ENCODE data around the gene CNTNAP5.

CNTNAP5 gene

GRCh38 chr2:124145982-124146381, 120.9 kb downstream of the CNTNAP5 start:
- H3K36me3 ChIP-seq (ENCODE audit: control insufficient read depth, insufficient read depth, low read length): no peaks in the 10 kb centered on the region
- H3K27me3 ChIP-seq (replicated peaks; ENCODE audit: control insufficient read depth, insufficient read depth, low read length, poor library complexity, severe bottlenecking): no peaks in the 10 kb centered on the region
- H3K4me3 ChIP-seq (ENCODE audit: insufficient read depth, low read depth, low read length, poor library complexity, severe bottlenecking): no peak overlapping the region
- no peak overlapping the region for H3K27ac ChIP-seq (ENCODE audit: insufficient read depth, low read length, poor library complexity, severe bottlenecking)
- H3K9me3 ChIP-seq (ENCODE audit: control insufficient read depth, low read length): no peaks in the 10 kb centered on the region
- DNase-seq: no peak
- no peaks in the 10 kb centered on the region for H3K4me1 ChIP-seq (ENCODE audit: control insufficient read depth, insufficient read depth, low read length, poor library complexity, severe bottlenecking)

- no peak for DNase-seq
- H3K27me3 ChIP-seq (replicated peaks; ENCODE audit: control insufficient read depth, insufficient read depth, low read length, poor library complexity, severe bottlenecking): no peaks in the 10 kb centered on the region
- H3K9me3 ChIP-seq (ENCODE audit: control insufficient read depth, low read length): no peaks in the 10 kb centered on the region
- no peaks in the 10 kb centered on the region for H3K4me1 ChIP-seq (ENCODE audit: control insufficient read depth, insufficient read depth, low read length, poor library complexity, severe bottlenecking)
- H3K27ac ChIP-seq (ENCODE audit: insufficient read depth, low read length, poor library complexity, severe bottlenecking): no peak overlapping the region
- H3K4me3 ChIP-seq (ENCODE audit: insufficient read depth, low read depth, low read length, poor library complexity, severe bottlenecking): no peak overlapping the region
- H3K36me3 ChIP-seq (ENCODE audit: control insufficient read depth, insufficient read depth, low read length): no peaks in the 10 kb centered on the region
These were observed 122.5 kb downstream of the CNTNAP5 start for GRCh38 chr2:124147552-124147951.

- Histone ChIP-seq H3K4me1 (ENCODE audit: control insufficient read depth, insufficient read depth, low read length, poor library complexity, severe bottlenecking) (no peaks in the 10 kb centered on the region), H3K9me3 (ENCODE audit: control insufficient read depth, low read length) (no peaks in the 10 kb centered on the region), H3K27ac (ENCODE audit: insufficient read depth, low read length, poor library complexity, severe bottlenecking) (no peak overlapping the region), H3K27me3 (replicated peaks; ENCODE audit: control insufficient read depth, insufficient read depth, low read length, poor library complexity, severe bottlenecking) (no peaks in the 10 kb centered on the region), H3K4me3 (ENCODE audit: insufficient read depth, low read depth, low read length, poor library complexity, severe bottlenecking) (no peak overlapping the region), H3K36me3 (ENCODE audit: control insufficient read depth, insufficient read depth, low read length) (no peaks in the 10 kb centered on the region)
- no peak for DNase-seq
These were observed 124.5 kb downstream of the CNTNAP5 start for GRCh38 chr2:124149571-124149970.

- H3K4me3 ChIP-seq (ENCODE audit: insufficient read depth, low read depth, low read length, poor library complexity, severe bottlenecking): no peak overlapping the region
- no peaks in the 10 kb centered on the region for H3K27me3 ChIP-seq (replicated peaks; ENCODE audit: control insufficient read depth, insufficient read depth, low read length, poor library complexity, severe bottlenecking)
- H3K27ac ChIP-seq (ENCODE audit: insufficient read depth, low read length, poor library complexity, severe bottlenecking): no peak overlapping the region
- H3K36me3 ChIP-seq (ENCODE audit: control insufficient read depth, insufficient read depth, low read length): no peaks in the 10 kb centered on the region
- no peaks in the 10 kb centered on the region for H3K9me3 ChIP-seq (ENCODE audit: control insufficient read depth, low read length)
- DNase-seq: no peak
- H3K4me1 ChIP-seq (ENCODE audit: control insufficient read depth, insufficient read depth, low read length, poor library complexity, severe bottlenecking): no peaks in the 10 kb centered on the region
These were observed 126.6 kb downstream of the CNTNAP5 start for GRCh38 chr2:124151691-124152090.

- DNase-seq: no peak
- Histone ChIP-seq H3K36me3 (ENCODE audit: control insufficient read depth, insufficient read depth, low read length) (no peaks in the 10 kb centered on the region), H3K27ac (ENCODE audit: insufficient read depth, low read length, poor library complexity, severe bottlenecking) (no peak overlapping the region), H3K27me3 (replicated peaks; ENCODE audit: control insufficient read depth, insufficient read depth, low read length, poor library complexity, severe bottlenecking) (no peaks in the 10 kb centered on the region), H3K4me3 (ENCODE audit: insufficient read depth, low read depth, low read length, poor library complexity, severe bottlenecking) (no peak overlapping the region), H3K9me3 (ENCODE audit: control insufficient read depth, low read length) (no peaks in the 10 kb centered on the region), H3K4me1 (ENCODE audit: control insufficient read depth, insufficient read depth, low read length, poor library complexity, severe bottlenecking) (no peaks in the 10 kb centered on the region)
These were observed 128.6 kb downstream of the CNTNAP5 start for GRCh38 chr2:124153713-124154112.

DNA sequence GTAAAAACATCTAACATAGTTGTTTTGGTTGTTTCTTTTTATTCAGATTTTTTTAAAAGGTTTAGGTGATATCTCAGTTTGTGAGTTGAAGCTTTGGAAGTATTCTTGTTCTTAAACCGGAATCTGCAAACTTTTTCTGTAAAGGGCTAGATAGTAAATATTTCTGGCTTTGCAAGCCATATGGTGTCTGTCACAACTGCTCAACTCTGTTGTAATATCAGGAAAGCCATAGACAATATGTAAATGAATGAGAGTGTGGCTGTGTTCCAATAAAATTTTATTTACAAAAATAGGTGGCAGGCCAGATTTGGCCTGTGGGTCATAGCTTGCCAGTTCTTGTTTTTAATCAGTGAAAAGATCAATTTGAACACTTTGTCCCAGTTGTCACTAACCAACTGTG, 134.1 kb downstream of the CNTNAP5 start:
- H3K36me3 ChIP-seq (ENCODE audit: control insufficient read depth, insufficient read depth, low read length): no peaks in the 10 kb centered on the region
- H3K4me3 ChIP-seq (ENCODE audit: insufficient read depth, low read depth, low read length, poor library complexity, severe bottlenecking): no peak overlapping the region
- no peak overlapping the region for H3K27ac ChIP-seq (ENCODE audit: insufficient read depth, low read length, poor library complexity, severe bottlenecking)
- DNase-seq: no peak
- no peaks in the 10 kb centered on the region for H3K9me3 ChIP-seq (ENCODE audit: control insufficient read depth, low read length)
- H3K4me1 ChIP-seq (ENCODE audit: control insufficient read depth, insufficient read depth, low read length, poor library complexity, severe bottlenecking): no peaks in the 10 kb centered on the region
- H3K27me3 ChIP-seq (replicated peaks; ENCODE audit: control insufficient read depth, insufficient read depth, low read length, poor library complexity, severe bottlenecking): no peaks in the 10 kb centered on the region

GRCh38 chr2:124161542-124161941, 136.5 kb downstream of the CNTNAP5 start:
- H3K36me3 ChIP-seq (ENCODE audit: control insufficient read depth, insufficient read depth, low read length): no peaks in the 10 kb centered on the region
- H3K27ac ChIP-seq (ENCODE audit: insufficient read depth, low read length, poor library complexity, severe bottlenecking): no peak overlapping the region
- no peaks in the 10 kb centered on the region for H3K4me1 ChIP-seq (ENCODE audit: control insufficient read depth, insufficient read depth, low read length, poor library complexity, severe bottlenecking)
- no peak for DNase-seq
- H3K27me3 ChIP-seq (replicated peaks; ENCODE audit: control insufficient read depth, insufficient read depth, low read length, poor library complexity, severe bottlenecking): no peaks in the 10 kb centered on the region
- no peak overlapping the region for H3K4me3 ChIP-seq (ENCODE audit: insufficient read depth, low read depth, low read length, poor library complexity, severe bottlenecking)
- no peaks in the 10 kb centered on the region for H3K9me3 ChIP-seq (ENCODE audit: control insufficient read depth, low read length)

- DNase-seq: no peak
- Histone ChIP-seq H3K9me3 (ENCODE audit: control insufficient read depth, low read length) (no peaks in the 10 kb centered on the region), H3K27ac (ENCODE audit: insufficient read depth, low read length, poor library complexity, severe bottlenecking) (no peak overlapping the region), H3K4me3 (ENCODE audit: insufficient read depth, low read depth, low read length, poor library complexity, severe bottlenecking) (no peak overlapping the region), H3K4me1 (ENCODE audit: control insufficient read depth, insufficient read depth, low read length, poor library complexity, severe bottlenecking) (no peaks in the 10 kb centered on the region), H3K36me3 (ENCODE audit: control insufficient read depth, insufficient read depth, low read length) (no peaks in the 10 kb centered on the region), H3K27me3 (replicated peaks; ENCODE audit: control insufficient read depth, insufficient read depth, low read length, poor library complexity, severe bottlenecking) (no peaks in the 10 kb centered on the region)
These were observed 137.2 kb downstream of the CNTNAP5 start for GRCh38 chr2:124162256-124162655.

GRCh38 chr2:124163840-124164239, 138.8 kb downstream of the CNTNAP5 start:
- H3K27me3 ChIP-seq (replicated peaks; ENCODE audit: control insufficient read depth, insufficient read depth, low read length, poor library complexity, severe bottlenecking): no peaks in the 10 kb centered on the region
- DNase-seq: no peak
- H3K4me3 ChIP-seq (ENCODE audit: insufficient read depth, low read depth, low read length, poor library complexity, severe bottlenecking): no peak overlapping the region
- H3K9me3 ChIP-seq (ENCODE audit: control insufficient read depth, low read length): no peaks in the 10 kb centered on the region
- no peaks in the 10 kb centered on the region for H3K4me1 ChIP-seq (ENCODE audit: control insufficient read depth, insufficient read depth, low read length, poor library complexity, severe bottlenecking)
- H3K27ac ChIP-seq (ENCODE audit: insufficient read depth, low read length, poor library complexity, severe bottlenecking): no peak overlapping the region
- H3K36me3 ChIP-seq (ENCODE audit: control insufficient read depth, insufficient read depth, low read length): no peaks in the 10 kb centered on the region

DNA sequence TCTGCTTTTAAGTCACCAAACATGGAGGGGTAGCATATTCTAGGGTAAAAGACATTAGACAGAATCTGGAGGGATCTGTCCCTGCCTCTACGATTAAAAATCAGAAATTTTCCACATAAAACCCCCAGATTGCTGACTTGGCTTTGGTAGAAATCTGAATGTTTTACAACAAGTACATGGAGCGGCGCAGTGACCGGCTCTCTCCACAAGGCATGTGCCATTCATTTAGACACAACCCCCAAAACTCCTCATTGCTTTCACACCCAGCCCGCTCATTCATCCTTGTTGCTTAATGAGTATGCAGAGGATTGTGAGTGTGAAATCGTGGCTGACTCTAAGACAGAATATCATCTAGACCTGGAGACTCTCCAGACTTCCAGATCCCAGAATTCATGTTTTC, 140.6 kb downstream of the CNTNAP5 start:
- Histone ChIP-seq H3K27me3 (replicated peaks; ENCODE audit: control insufficient read depth, insufficient read depth, low read length, poor library complexity, severe bottlenecking) (no peaks in the 10 kb centered on the region), H3K36me3 (ENCODE audit: control insufficient read depth, insufficient read depth, low read length) (no peaks in the 10 kb centered on the region), H3K4me1 (ENCODE audit: control insufficient read depth, insufficient read depth, low read length, poor library complexity, severe bottlenecking) (no peaks in the 10 kb centered on the region), H3K9me3 (ENCODE audit: control insufficient read depth, low read length) (no peaks in the 10 kb centered on the region), H3K4me3 (ENCODE audit: insufficient read depth, low read depth, low read length, poor library complexity, severe bottlenecking) (no peak overlapping the region), H3K27ac (ENCODE audit: insufficient read depth, low read length, poor library complexity, severe bottlenecking) (no peak overlapping the region)
- no peak for DNase-seq
